ENCODE data around the gene MAGED1. TPM values are rescaled to one million over a fixed set of nuclear protein-coding genes. Genes with fewer than 3 reads are reported as not detected.

The MAGED1 gene
- total and polyA plus RNA-seq, 8 donors = 27.1 to 76.5 (median 58.7) TPM

DNA sequence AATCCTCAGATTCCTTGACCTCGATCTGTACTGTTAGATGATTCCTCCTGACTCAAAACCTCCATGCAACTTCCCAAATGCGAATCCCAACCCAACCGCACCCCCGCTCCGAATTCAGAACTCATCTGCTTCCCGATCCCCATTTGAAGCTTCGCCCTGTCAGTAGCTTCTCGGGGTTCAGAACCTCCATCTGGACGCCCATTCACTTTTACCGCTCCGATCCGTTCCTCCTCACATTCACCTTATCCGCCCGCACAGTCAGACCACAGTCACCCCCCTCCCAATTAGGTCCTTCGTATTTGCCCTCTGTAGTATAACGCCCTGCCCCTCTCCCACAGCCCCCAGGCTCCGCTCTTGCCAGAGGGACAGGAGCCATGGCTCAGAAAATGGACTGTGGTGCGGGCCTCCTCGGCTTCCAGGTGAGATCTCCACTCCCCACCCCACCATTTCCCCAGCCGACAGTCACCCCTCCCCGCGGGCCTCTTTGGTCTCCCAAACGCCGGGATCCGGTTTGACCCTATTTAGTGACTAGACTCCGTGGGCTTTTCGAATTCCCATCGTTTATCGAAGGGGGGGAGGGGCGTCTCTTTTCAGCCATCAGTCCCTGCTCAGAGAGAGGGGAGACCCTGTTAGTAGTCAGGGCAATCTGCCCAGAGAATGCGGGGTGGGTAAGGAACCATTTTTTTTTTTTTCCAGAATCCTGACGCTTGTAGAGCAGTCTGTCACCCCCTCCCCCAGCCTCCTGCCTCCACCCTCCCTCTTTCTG is 691 bp downstream of the MAGED1 start:
- DNase-seq = peak in 4 of 6 donors; percentile 37 to 49 (median 39)
- intact Hi-C loops (cut with DNase I) = no loop called here
- H3K27me3 ChIP-seq = no peaks in the 10 kb centered on the region
- H3K4me3 ChIP-seq = peak overlapping the region; percentile 20 to 48 (median 34)
- no peak for FAIRE-seq
- no peaks in the 10 kb centered on the region for H3K4me1 ChIP-seq
- TF ChIP-seq CTCF (IDR thresholded peaks at IDR 0.05) = no peak
- H3K9me3 ChIP-seq = no peaks in the 10 kb centered on the region
- 1 to 33% methylated on average over 32 of the region's 32 CpGs for WGBS, 2 donors
- H3K27ac ChIP-seq = peak overlapping the region in 3 of 4 donors; percentile 24 to 78 (median 73)
- peak; percentile 23 to 54 (median 45) for ATAC-seq
- no peaks in the 10 kb centered on the region for H3K36me3 ChIP-seq

DNA sequence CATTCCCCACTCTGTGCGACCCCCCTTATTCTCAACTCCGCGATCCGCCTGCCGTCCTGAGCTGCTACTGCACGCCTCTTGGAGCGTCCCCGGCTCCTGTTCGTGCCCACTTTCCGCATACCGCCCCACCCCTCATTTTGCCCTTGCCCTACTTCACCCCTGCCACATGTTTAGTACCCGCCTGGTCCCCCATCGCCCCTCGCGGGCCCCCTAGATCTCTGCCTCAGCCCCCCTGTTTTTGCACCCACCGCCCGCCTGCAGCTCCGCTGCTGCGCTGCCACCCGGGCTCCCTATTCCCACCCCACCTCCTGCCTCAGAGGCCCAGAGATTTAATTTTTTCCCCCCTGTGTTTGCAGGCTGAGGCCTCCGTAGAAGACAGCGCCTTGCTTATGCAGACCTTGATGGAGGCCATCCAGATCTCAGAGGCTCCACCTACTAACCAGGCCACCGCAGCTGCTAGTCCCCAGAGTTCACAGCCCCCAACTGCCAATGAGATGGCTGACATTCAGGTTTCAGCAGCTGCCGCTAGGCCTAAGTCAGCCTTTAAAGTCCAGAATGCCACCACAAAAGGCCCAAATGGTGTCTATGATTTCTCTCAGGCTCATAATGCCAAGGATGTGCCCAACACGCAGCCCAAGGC is 1.4 kb downstream of the MAGED1 start:
- intact Hi-C loops (cut with DNase I) = no loop called here
- Histone ChIP-seq H3K4me3 (peak overlapping the region; percentile 20 to 48 (median 34)), H3K27ac (peak overlapping the region in 3 of 4 donors; percentile 22 to 78 (median 73)), H3K27me3 (no peaks in the 10 kb centered on the region), H3K36me3 (no peaks in the 10 kb centered on the region), H3K9me3 (no peaks in the 10 kb centered on the region), H3K4me1 (no peaks in the 10 kb centered on the region)
- no peak for TF ChIP-seq CTCF (IDR thresholded peaks at IDR 0.05)
- FAIRE-seq = no peak
- peak; percentile 43 to 57 (median 51) for ATAC-seq
- 4 to 38% methylated on average over 25 of the region's 25 CpGs for WGBS, 2 donors
- peak in 5 of 6 donors; percentile 36 to 61 (median 44) for DNase-seq

DNA sequence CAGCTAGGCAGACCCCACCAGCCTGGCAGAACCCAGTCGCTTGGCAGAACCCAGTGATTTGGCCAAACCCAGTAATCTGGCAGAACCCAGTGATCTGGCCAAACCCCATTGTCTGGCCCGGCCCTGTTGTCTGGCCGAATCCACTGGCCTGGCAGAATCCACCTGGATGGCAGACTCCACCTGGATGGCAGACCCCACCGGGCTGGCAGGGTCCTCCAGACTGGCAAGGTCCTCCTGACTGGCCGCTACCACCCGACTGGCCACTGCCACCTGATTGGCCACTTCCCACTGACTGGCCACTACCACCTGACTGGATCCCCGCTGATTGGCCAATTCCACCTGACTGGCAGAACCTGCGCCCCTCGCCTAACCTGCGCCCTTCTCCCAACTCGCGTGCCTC is 3.2 kb downstream of the MAGED1 start:
- Histone ChIP-seq H3K4me3 (no peak overlapping the region), H3K27ac (no peak overlapping the region), H3K36me3 (peaks cover 0 to 8% (median 0%) of the 10 kb centered on the region in 3 donors), H3K27me3 (no peaks in the 10 kb centered on the region), H3K4me1 (no peaks in the 10 kb centered on the region), H3K9me3 (no peaks in the 10 kb centered on the region)
- 77 to 85% methylated on average over 12 of the region's 12 CpGs for WGBS, 2 donors
- ATAC-seq = no peak
- peak in 2 of 6 donors; percentile 24 to 70 for DNase-seq
- intact Hi-C loops (cut with DNase I) = no loop called here
- no peak for FAIRE-seq
- no peak for TF ChIP-seq CTCF (IDR thresholded peaks at IDR 0.05)

DNA sequence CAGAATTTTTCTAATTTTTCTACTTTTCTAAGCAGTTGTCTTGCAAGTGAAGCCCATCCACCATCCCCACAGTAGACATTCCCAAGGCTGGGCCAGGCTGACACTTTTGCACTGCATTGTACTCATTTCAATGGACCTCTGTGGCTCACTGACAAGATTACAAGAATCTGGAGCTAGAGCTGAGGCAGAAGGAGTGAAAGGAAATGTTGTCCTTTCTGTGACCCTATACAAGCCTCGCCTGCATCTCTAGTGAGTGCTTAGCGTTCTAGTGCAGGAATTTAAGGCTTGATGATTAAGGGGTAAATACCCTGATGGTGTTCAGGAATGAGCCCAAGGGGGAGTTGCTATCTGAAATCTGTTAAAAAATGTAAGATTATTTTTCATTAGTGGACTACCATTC is 6.3 kb downstream of the MAGED1 start:
- Histone ChIP-seq H3K27ac (no peak overlapping the region), H3K4me1 (no peaks in the 10 kb centered on the region), H3K4me3 (no peak overlapping the region), H3K9me3 (no peaks in the 10 kb centered on the region), H3K27me3 (no peaks in the 10 kb centered on the region), H3K36me3 (peaks cover 0 to 11% (median 0%) of the 10 kb centered on the region in 3 donors)
- FAIRE-seq (no peak), ATAC-seq (no peak), DNase-seq (no peak)
- 76 to 82% methylated on average over 2 of the region's 2 CpGs for WGBS, 2 donors
- no peak for TF ChIP-seq CTCF (IDR thresholded peaks at IDR 0.05)
- intact Hi-C loops (cut with DNase I) = no loop called here

All from pancreas (tissue), 10 donors.